Islet of Langerhans (tissue), 1 donor: Measurements from ENCODE around the gene ANO3.

Experiments
- FAIRE-seq: peaks from one replicate; lab custom pipeline; 2011; peaks lifted over from hg19 to GRCh38; lab: Jason Lieb, UNC

Gene ANO3

GRCh38 chr11:26359055-26359454 lies 27.1 kb downstream of the ANO3 start:
- no peak for FAIRE-seq

- no peak for FAIRE-seq
Measured at GRCh38 chr11:26365284-26365683, 33.4 kb downstream of the ANO3 start.

GRCh38 chr11:26377619-26378018 lies 45.7 kb downstream of the ANO3 start:
- no peak for FAIRE-seq

GRCh38 chr11:26399336-26399735 lies 67.4 kb downstream of the ANO3 start:
- FAIRE-seq = no peak

- no peak for FAIRE-seq
Measured at GRCh38 chr11:26410706-26411366, 78.9 kb downstream of the ANO3 start.

GRCh38 chr11:26412955-26413354 lies 81.0 kb downstream of the ANO3 start:
- FAIRE-seq = no peak

GRCh38 chr11:26418386-26418912 lies 86.5 kb downstream of the ANO3 start:
- FAIRE-seq = no peak

GRCh38 chr11:26420331-26420730 lies 88.4 kb downstream of the ANO3 start:
- no peak for FAIRE-seq

- FAIRE-seq = no peak
Measured at GRCh38 chr11:26424255-26424654, 92.3 kb downstream of the ANO3 start.

GRCh38 chr11:26439854-26440253 lies 107.9 kb downstream of the ANO3 start:
- no peak for FAIRE-seq

GRCh38 chr11:26442131-26442530 lies 110.2 kb downstream of the ANO3 start:
- no peak for FAIRE-seq

- no peak for FAIRE-seq
Measured at GRCh38 chr11:26443617-26444016, 111.7 kb downstream of the ANO3 start.

- no peak for FAIRE-seq
Measured at GRCh38 chr11:26457636-26458035, 125.7 kb downstream of the ANO3 start.

GRCh38 chr11:26465274-26465673 lies 133.3 kb downstream of the ANO3 start:
- FAIRE-seq = no peak

GRCh38 chr11:26467506-26467905 lies 135.6 kb downstream of the ANO3 start:
- no peak for FAIRE-seq

- no peak for FAIRE-seq
Measured at GRCh38 chr11:26470992-26471391, 139.1 kb downstream of the ANO3 start.

GRCh38 chr11:26473216-26474194 lies 141.6 kb downstream of the ANO3 start:
- FAIRE-seq = no peak

- FAIRE-seq = no peak
Measured at GRCh38 chr11:26474401-26474800, 142.5 kb downstream of the ANO3 start.

GRCh38 chr11:26477396-26477795 lies 145.5 kb downstream of the ANO3 start:
- FAIRE-seq = no peak

- no peak for FAIRE-seq
Measured at GRCh38 chr11:26478710-26479109, 146.8 kb downstream of the ANO3 start.

GRCh38 chr11:26480041-26480440 lies 148.1 kb downstream of the ANO3 start:
- no peak for FAIRE-seq

GRCh38 chr11:26483108-26483507 lies 151.2 kb downstream of the ANO3 start:
- FAIRE-seq = no peak

- FAIRE-seq = no peak
Measured at GRCh38 chr11:26490546-26490945, 158.6 kb downstream of the ANO3 start.
